H54 (cell line): ENCODE measurements around the gene TNS1.
"Not testable (repeated sequence)": the region's sequence is repeated elsewhere in the genome, so short reads cannot be mapped to it uniquely, and the experiment has no call there.

Experiments used
- DNase-seq: peaks from one replicate; pipeline ENCODE4 v3.0.0; 2011; ENCODE audit warnings: low spot score, mixed read lengths; ENCODE audit not compliant: insufficient read length
- FAIRE-seq: peaks from 3 replicates; lab custom pipeline; 2011; peaks lifted over from hg19 to GRCh38; lab: Jason Lieb, UNC
- POLR2A ChIP-seq: IDR thresholded peaks from 2 replicates; pipeline ENCODE4 v1.6.1; 2011; ENCODE audit warnings: low read depth, mild to moderate bottlenecking, low read length

Gene TNS1

GRCh38 chr2:217809736-217810135, 193.1 kb downstream of the TNS1 start:
- no peak for DNase-seq
- FAIRE-seq, result no peak

DNA sequence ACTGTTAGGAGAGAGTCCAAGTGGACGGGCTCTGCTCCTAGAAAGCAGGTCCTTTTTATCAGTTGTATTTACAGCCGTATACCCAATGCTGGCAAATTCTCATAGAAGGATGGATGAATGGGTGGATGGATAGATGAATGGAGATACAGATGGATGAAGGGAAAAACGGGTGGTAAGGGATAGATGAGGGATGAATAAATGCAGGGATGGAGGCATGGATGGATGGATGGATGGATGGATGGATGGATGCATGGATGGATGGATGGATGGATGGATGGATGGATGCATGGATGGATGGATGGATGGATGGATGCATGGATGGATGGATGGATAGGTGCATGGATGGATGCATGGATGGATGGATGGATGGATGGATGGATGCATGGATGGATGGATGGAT, 193.8 kb downstream of the TNS1 start:
- not testable (repeated sequence) for FAIRE-seq

More at GRCh38 chr2:217809736-217810135, 193.1 kb downstream of the TNS1 start:
- no peak for TF ChIP-seq POLR2A

GRCh38 chr2:217808326-217808725, 194.5 kb downstream of the TNS1 start:
- no peak for TF ChIP-seq POLR2A
- FAIRE-seq, result no peak

More for the DNA sequence above, 193.8 kb downstream of the TNS1 start:
- DNase-seq, result not testable (repeated sequence)

DNA sequence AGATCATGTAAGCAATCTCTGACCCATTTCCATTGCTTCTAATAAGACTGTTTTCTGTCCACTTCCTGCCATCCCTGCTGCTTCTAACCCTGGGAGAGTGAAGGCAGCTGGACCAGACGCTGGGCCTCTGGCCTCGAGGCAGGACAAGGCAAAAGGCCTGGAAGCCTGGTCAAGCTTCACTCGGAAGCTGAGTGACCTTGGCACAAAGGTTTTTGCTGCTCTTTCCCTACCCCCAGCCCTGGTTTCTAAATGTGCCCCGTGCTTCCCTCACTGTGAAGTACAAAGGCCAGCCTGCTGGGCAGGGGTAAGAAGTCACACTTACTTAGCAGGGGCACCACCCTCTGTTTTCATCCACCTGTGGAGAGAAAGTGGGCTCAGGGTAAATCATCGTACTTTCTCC, 195.0 kb downstream of the TNS1 start:
- no peak for TF ChIP-seq POLR2A
- DNase-seq (no peak), FAIRE-seq (no peak)

More at GRCh38 chr2:217808326-217808725, 194.5 kb downstream of the TNS1 start:
- no peak for DNase-seq

GRCh38 chr2:217807025-217807424, 195.8 kb downstream of the TNS1 start:
- no peak for TF ChIP-seq POLR2A
- FAIRE-seq (no peak), DNase-seq (no peak)

DNA sequence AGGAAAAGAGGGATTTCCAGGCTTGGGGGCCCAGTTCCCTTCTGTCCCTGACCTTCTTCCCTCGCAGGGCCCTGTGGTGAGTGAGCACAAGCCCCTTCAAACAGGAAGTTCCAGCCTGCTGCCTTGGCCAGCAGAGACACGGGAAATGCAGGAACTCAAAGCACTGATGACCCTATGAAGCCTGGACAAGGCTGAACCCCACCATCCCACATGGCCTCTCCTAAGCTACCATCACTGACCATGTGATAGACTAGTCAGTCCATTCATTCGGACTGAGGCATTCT, 196.4 kb downstream of the TNS1 start:
- DNase-seq (no peak), FAIRE-seq (no peak)
- TF ChIP-seq POLR2A, result no peak

GRCh38 chr2:217805668-217806481, 196.9 kb downstream of the TNS1 start:
- no peak for FAIRE-seq
- no peak for DNase-seq
- TF ChIP-seq POLR2A, result no peak

- TF ChIP-seq POLR2A, result no peak
- FAIRE-seq, result no peak
- DNase-seq, result no peak
Measured at GRCh38 chr2:217804791-217805667, 197.8 kb downstream of the TNS1 start.

GRCh38 chr2:217804338-217804737, 198.5 kb downstream of the TNS1 start:
- TF ChIP-seq POLR2A, result no peak
- FAIRE-seq (no peak), DNase-seq (no peak)

GRCh38 chr2:217803653-217803960, 199.2 kb downstream of the TNS1 start:
- TF ChIP-seq POLR2A, result no peak
- FAIRE-seq, result no peak
- DNase-seq, result no peak

DNA sequence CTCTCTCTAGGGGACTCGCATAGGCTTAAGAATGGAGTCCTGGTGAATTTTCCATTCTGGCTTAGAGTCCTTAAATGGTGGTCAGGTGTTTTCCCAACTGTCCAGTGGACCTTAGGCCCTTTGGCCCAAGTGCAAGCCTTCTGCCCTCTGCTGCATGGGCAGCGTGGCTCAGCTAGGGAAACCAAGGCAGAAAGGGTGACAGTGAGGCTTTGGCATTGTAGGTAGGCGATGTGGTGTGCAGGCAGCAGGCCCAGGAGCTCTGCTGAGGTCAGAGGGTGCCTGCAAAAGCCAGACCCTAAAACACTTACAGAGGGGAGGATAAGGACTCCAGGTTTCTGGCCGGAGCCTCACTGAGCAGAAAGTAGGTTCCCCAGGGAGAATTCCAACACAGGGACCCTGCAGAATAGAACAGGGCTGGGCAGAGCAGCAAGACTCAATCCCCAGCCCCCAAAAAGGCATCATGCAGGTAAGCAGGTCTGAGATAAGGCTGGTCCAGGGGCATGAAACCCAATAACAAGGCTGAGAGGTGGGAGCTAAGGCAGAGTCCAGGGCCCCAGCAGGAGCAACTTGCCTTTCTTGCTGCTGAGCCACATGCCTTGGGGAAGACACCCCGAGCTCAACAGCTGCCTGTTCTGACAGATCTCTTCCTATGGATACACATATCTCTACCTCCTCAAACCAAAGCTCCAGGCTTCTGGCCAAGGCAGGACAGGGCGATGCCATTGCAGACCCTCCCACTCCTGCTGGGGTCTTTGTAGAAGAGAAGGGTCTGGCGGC, 199.7 kb downstream of the TNS1 start:
- no peak for DNase-seq
- FAIRE-seq, result no peak
- TF ChIP-seq POLR2A, result no peak

GRCh38 chr2:217802266-217802665, 200.5 kb downstream of the TNS1 start:
- DNase-seq (no peak), FAIRE-seq (no peak)
- no peak for TF ChIP-seq POLR2A

DNA sequence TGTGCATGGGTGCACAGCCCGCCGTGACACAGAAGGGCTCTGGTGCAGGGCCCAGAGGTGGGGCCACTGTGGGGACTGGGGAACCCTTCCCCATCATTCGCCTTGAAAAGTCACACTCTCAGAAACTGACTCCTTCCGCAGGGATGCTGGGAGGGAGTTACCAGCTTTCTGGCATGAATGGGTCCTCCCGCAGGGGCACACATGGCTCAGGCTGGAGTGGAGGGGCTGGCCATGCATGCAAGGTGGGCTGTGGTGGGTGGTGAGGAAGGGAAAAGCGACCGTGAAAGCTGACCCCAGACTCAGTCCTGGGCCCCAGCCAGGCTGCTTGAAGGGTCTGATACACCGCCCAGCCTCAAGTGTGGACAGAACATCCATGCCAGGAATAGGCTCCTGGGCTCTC, 201.1 kb downstream of the TNS1 start:
- DNase-seq, result no peak
- no peak for TF ChIP-seq POLR2A
- no peak for FAIRE-seq

- DNase-seq, result no peak
- TF ChIP-seq POLR2A, result no peak
- no peak for FAIRE-seq
Measured at GRCh38 chr2:217801115-217801531, 201.7 kb downstream of the TNS1 start.
